Caco-2 (cell line): ENCODE results near the gene OTULINL. TPM values are rescaled to one million over a fixed set of nuclear protein-coding genes. Genes with fewer than 3 reads are reported as not detected.

ENCODE experiments used
- BruUV-seq: library from RNA; stranded (reverse); fragments of 400-500 nt; replicated peaks from 2 replicates; lab custom pipeline; 2021; lab: Mats Ljungman, UMichigan
- CTCF ChIA-PET: fragments of 300-600 bp; sonication (Branson Sonifier 250); formaldehyde crosslinking; loops from one replicate; lab custom pipeline; 2022; ENCODE audit warnings: antibody characterized with exemption; lab: Charles Lee
- POLR2A ChIA-PET: fragments of 300-600 bp; sonication (Branson Sonifier 250); formaldehyde crosslinking; loops from one replicate; lab custom pipeline; 2022; ENCODE audit warnings: antibody characterized with exemption; lab: Charles Lee
- DNase-seq, 2 experiments: peaks; one replicate each; pipeline versions ENCODE4 v3.0.0 to v3.0.0-alpha.2; 2020 to 2022
- H3K27me3 ChIP-seq: replicated peaks from 2 replicates; pipeline ENCODE4 v1.6.0; 2011; ENCODE audit warnings: low read length; ENCODE audit not compliant: control insufficient read depth, insufficient read depth
- H3K36me3 ChIP-seq: 2 replicates; pipeline ENCODE4 v1.5.1; 2011; ENCODE audit warnings: low read length; ENCODE audit not compliant: control insufficient read depth, insufficient read depth
- H3K4me1 ChIP-seq: fragments of 250-450 bp; sonication (Bioruptor Pico); 2 replicates; pipeline ENCODE4 v1.5.1; 2020; ENCODE audit warnings: mild to moderate bottlenecking
- H3K4me3 ChIP-seq: 2 replicates; pipeline ENCODE4 v1.5.1; 2011; ENCODE audit warnings: low read depth, mild to moderate bottlenecking, control low read depth, low read length
- H3K9me3 ChIP-seq: fragments of 250-450 bp; sonication (Bioruptor Pico); 2 replicates; pipeline ENCODE4 v1.5.1; 2020; ENCODE audit warnings: mild to moderate bottlenecking, moderate library complexity
- H3K27ac Mint-ChIP-seq: one replicate; pipeline ENCODE4 v1.8.0; 2022; ENCODE audit warnings: mixed read lengths; ENCODE audit not compliant: unreplicated experiment
- H3K27me3 Mint-ChIP-seq: one replicate; pipeline ENCODE4 v1.8.0; 2022; ENCODE audit warnings: mixed read lengths; ENCODE audit not compliant: insufficient read depth, unreplicated experiment
- H3K36me3 Mint-ChIP-seq: one replicate; pipeline ENCODE4 v1.8.0; 2022; ENCODE audit warnings: mild to moderate bottlenecking, mixed read lengths; ENCODE audit not compliant: insufficient read depth, unreplicated experiment
- H3K4me1 Mint-ChIP-seq: one replicate; pipeline ENCODE4 v1.8.0; 2022; ENCODE audit warnings: low read depth, mixed read lengths; ENCODE audit not compliant: unreplicated experiment
- H3K4me3 Mint-ChIP-seq: one replicate; pipeline ENCODE4 v1.8.0; 2022; ENCODE audit warnings: mild to moderate bottlenecking, moderate library complexity, mixed read lengths; ENCODE audit not compliant: unreplicated experiment
- H3K9me3 Mint-ChIP-seq: one replicate; pipeline ENCODE4 v1.8.0; 2022; ENCODE audit warnings: mixed read lengths; ENCODE audit not compliant: unreplicated experiment
- CTCF ChIP-seq, 2 experiments: fragments of 200-600 bp in 1 of 2; IDR thresholded peaks; 1 replicate in 1 of 2; 2 replicates in 1 of 2; pipeline versions ENCODE4 v1.5.1 to v1.8.0; 2011 to 2022; ENCODE audit warnings: antibody characterized with exemption in 1 of 2, control low read depth in 1 of 2, inconsistent platforms in 1 of 2, low read depth in 1 of 2, low read length in 1 of 2, mild to moderate bottlenecking in 1 of 2, moderate library complexity in 1 of 2; ENCODE audit not compliant: insufficient read depth in 1 of 2, severe bottlenecking in 1 of 2, unreplicated experiment in 1 of 2
- intact Hi-C: fragments of 100-400 bp; cut with micrococcal nuclease; formaldehyde crosslinking; loops from one replicate; pipeline ENCODE4 v1.10.0; 2022; ENCODE audit not compliant: unreplicated experiment
- total RNA-seq: library from RNA; stranded (reverse); gene quantifications from 2 replicates; pipeline ENCODE4 v1.2.3, GENCODE V29; 2022

OTULINL gene
- total RNA-seq, 1 experiment from 2014 or later = 18.3 TPM

- Histone ChIP-seq H3K27me3 (no peaks in the 10 kb centered on the region), H3K4me3 (no peak overlapping the region), H3K9me3 (no peaks in the 10 kb centered on the region), H3K4me1 (no peaks in the 10 kb centered on the region), H3K36me3 (no peaks in the 10 kb centered on the region; the same call in 1 of the 2 replicates)
- Mint-ChIP-seq H3K4me1 (no peaks in the 10 kb centered on the region), H3K27ac (no peak overlapping the region), H3K4me3 (no peak overlapping the region), H3K36me3 (no peaks in the 10 kb centered on the region), H3K27me3 (no peaks in the 10 kb centered on the region), H3K9me3 (no peaks in the 10 kb centered on the region)
- ChIA-PET POLR2A (no interaction called here), CTCF (no interaction called here)
- intact Hi-C loops = no loop called here
- DNase-seq = no peak
- no peak for TF ChIP-seq CTCF (IDR thresholded peaks at IDR 0.05; ENCODE audit: insufficient read depth in 1 of 2, low read depth in 1 of 2, low read length in 1 of 2, severe bottlenecking in 1 of 2, unreplicated experiment in 1 of 2)
- BruUV-seq = no TSS peak
Observed at GRCh38 chr5:14600846-14601245, 19.3 kb downstream of the OTULINL start.

GRCh38 chr5:14603141-14603540, 21.5 kb downstream of the OTULINL start:
- intact Hi-C loops = no loop called here
- POLR2A ChIA-PET = no interaction called here
- no peak overlapping the region for H3K27ac Mint-ChIP-seq

GRCh38 chr5:14607104-14607503, 25.5 kb downstream of the OTULINL start:
- intact Hi-C loops = no loop called here
- no peak for TF ChIP-seq CTCF (IDR thresholded peaks at IDR 0.05; ENCODE audit: insufficient read depth in 1 of 2, low read depth in 1 of 2, low read length in 1 of 2, severe bottlenecking in 1 of 2, unreplicated experiment in 1 of 2)

More at GRCh38 chr5:14603141-14603540, 21.5 kb downstream of the OTULINL start:
- no peak for TF ChIP-seq CTCF (IDR thresholded peaks at IDR 0.05; ENCODE audit: insufficient read depth in 1 of 2, low read depth in 1 of 2, low read length in 1 of 2, severe bottlenecking in 1 of 2, unreplicated experiment in 1 of 2)
- Mint-ChIP-seq H3K9me3 (no peaks in the 10 kb centered on the region), H3K27me3 (no peaks in the 10 kb centered on the region), H3K36me3 (no peaks in the 10 kb centered on the region), H3K4me1 (no peaks in the 10 kb centered on the region), H3K4me3 (no peak overlapping the region)
- no TSS peak for BruUV-seq
- Histone ChIP-seq H3K27me3 (no peaks in the 10 kb centered on the region), H3K36me3 (no peaks in the 10 kb centered on the region; the same call in 1 of the 2 replicates), H3K4me1 (no peaks in the 10 kb centered on the region), H3K9me3 (no peaks in the 10 kb centered on the region), H3K4me3 (no peak overlapping the region)
- CTCF ChIA-PET = no interaction called here
- no peak for DNase-seq

More at GRCh38 chr5:14607104-14607503, 25.5 kb downstream of the OTULINL start:
- Mint-ChIP-seq H3K27me3 (no peaks in the 10 kb centered on the region), H3K4me1 (no peaks in the 10 kb centered on the region), H3K9me3 (no peaks in the 10 kb centered on the region), H3K36me3 (peaks cover 9% of the 10 kb centered on the region), H3K4me3 (no peak overlapping the region), H3K27ac (no peak overlapping the region)
- no peaks in the 10 kb centered on the region for H3K9me3 ChIP-seq
- BruUV-seq = no TSS peak
- H3K36me3 ChIP-seq = no peaks in the 10 kb centered on the region; the same call in 1 of the 2 replicates
- ChIA-PET CTCF (no interaction called here), POLR2A (no interaction called here)
- no peak overlapping the region for H3K4me3 ChIP-seq
- H3K27me3 ChIP-seq = no peaks in the 10 kb centered on the region
- no peak for DNase-seq
- H3K4me1 ChIP-seq = no peaks in the 10 kb centered on the region
